Erythroblast (primary cell): ENCODE measurements around the gene OR13J1.

Experiments
- GATA1 ChIP-seq: IDR thresholded peaks from 2 replicates; pipeline ENCODE4 v1.6.1; 2011; ENCODE audit warnings: low read depth, mild to moderate bottlenecking, control low read depth, low read length, moderate library complexity
- POLR2A ChIP-seq: IDR thresholded peaks from 2 replicates; pipeline ENCODE4 v1.6.1; 2011; ENCODE audit warnings: mild to moderate bottlenecking, low read length

DNA sequence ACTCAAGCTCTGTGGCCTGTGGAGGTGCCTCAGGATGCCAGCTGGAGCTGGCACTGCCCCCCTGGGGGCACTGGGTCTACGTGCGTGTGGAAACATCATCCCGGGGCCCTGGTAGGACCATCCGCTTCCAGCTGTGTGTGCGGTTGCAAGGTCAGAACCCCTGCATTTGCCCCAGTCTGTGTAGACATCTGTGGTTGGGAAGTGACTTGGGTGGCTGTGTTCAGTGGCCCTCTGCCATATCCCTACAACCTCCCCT, 28.6 kb downstream of the OR13J1 start:
- TF ChIP-seq POLR2A (no peak), GATA1 (no peak)
